ENCODE results near the gene FRMD4A.

The FRMD4A gene

GRCh38 chr10:13946209-13946460, 384.6 kb downstream of the FRMD4A start:
- no peak for DNase-seq (ENCODE audit: low read depth)

GRCh38 chr10:13945390-13946208, 385.1 kb downstream of the FRMD4A start:
- peak; percentile 30 for DNase-seq (ENCODE audit: low read depth)

GRCh38 chr10:13944823-13945222, 385.9 kb downstream of the FRMD4A start:
- DNase-seq (ENCODE audit: low read depth), result no peak

GRCh38 chr10:13943735-13944398, 386.9 kb downstream of the FRMD4A start:
- no peak for DNase-seq (ENCODE audit: low read depth)

- DNase-seq (ENCODE audit: low read depth), result no peak
Measured at GRCh38 chr10:13942035-13942434, 388.7 kb downstream of the FRMD4A start.

- DNase-seq (ENCODE audit: low read depth), result no peak
Measured at GRCh38 chr10:13939391-13939790, 391.3 kb downstream of the FRMD4A start.

GRCh38 chr10:13938950-13939349, 391.8 kb downstream of the FRMD4A start:
- DNase-seq (ENCODE audit: low read depth), result no peak

- DNase-seq (ENCODE audit: low read depth), result no peak
Measured at GRCh38 chr10:13936826-13937225, 393.9 kb downstream of the FRMD4A start.

- no peak for DNase-seq (ENCODE audit: low read depth)
Measured at GRCh38 chr10:13930120-13930519, 400.6 kb downstream of the FRMD4A start.

- DNase-seq (ENCODE audit: low read depth), result no peak
Measured at GRCh38 chr10:13928451-13928850, 402.3 kb downstream of the FRMD4A start.

- no peak for DNase-seq (ENCODE audit: low read depth)
Measured at GRCh38 chr10:13925971-13926780, 404.5 kb downstream of the FRMD4A start.

GRCh38 chr10:13924040-13924725, 406.5 kb downstream of the FRMD4A start:
- peak; percentile 95 for DNase-seq (ENCODE audit: low read depth)

GRCh38 chr10:13922586-13922985, 408.1 kb downstream of the FRMD4A start:
- peak; percentile 53 for DNase-seq (ENCODE audit: low read depth)

- no peak for DNase-seq (ENCODE audit: low read depth)
Measured at GRCh38 chr10:13921941-13922340, 408.8 kb downstream of the FRMD4A start.

- DNase-seq (ENCODE audit: low read depth), result peak; percentile 30
Measured at GRCh38 chr10:13921131-13921530, 409.6 kb downstream of the FRMD4A start.

GRCh38 chr10:13920465-13920864, 410.3 kb downstream of the FRMD4A start:
- no peak for DNase-seq (ENCODE audit: low read depth)

GRCh38 chr10:13920031-13920430, 410.7 kb downstream of the FRMD4A start:
- no peak for DNase-seq (ENCODE audit: low read depth)

GRCh38 chr10:13917791-13918190, 412.9 kb downstream of the FRMD4A start:
- no peak for DNase-seq (ENCODE audit: low read depth)

- peak; percentile 16 for DNase-seq (ENCODE audit: low read depth)
Measured at GRCh38 chr10:13916384-13916947, 414.3 kb downstream of the FRMD4A start.

GRCh38 chr10:13915710-13916109, 415.0 kb downstream of the FRMD4A start:
- DNase-seq (ENCODE audit: low read depth), result no peak

GRCh38 chr10:13913897-13914296, 416.8 kb downstream of the FRMD4A start:
- DNase-seq (ENCODE audit: low read depth), result no peak
